NCI-H2029 (cell line): ENCODE results near the gene PHF2.
A peak's percentile ranks its signal among the peaks of the same experiment; 100 is the strongest.

Source experiments
- DNase-seq: peaks from one replicate; lab custom pipeline; 2025; lab: John Stamatoyannopoulos, UW

Gene PHF2

DNA sequence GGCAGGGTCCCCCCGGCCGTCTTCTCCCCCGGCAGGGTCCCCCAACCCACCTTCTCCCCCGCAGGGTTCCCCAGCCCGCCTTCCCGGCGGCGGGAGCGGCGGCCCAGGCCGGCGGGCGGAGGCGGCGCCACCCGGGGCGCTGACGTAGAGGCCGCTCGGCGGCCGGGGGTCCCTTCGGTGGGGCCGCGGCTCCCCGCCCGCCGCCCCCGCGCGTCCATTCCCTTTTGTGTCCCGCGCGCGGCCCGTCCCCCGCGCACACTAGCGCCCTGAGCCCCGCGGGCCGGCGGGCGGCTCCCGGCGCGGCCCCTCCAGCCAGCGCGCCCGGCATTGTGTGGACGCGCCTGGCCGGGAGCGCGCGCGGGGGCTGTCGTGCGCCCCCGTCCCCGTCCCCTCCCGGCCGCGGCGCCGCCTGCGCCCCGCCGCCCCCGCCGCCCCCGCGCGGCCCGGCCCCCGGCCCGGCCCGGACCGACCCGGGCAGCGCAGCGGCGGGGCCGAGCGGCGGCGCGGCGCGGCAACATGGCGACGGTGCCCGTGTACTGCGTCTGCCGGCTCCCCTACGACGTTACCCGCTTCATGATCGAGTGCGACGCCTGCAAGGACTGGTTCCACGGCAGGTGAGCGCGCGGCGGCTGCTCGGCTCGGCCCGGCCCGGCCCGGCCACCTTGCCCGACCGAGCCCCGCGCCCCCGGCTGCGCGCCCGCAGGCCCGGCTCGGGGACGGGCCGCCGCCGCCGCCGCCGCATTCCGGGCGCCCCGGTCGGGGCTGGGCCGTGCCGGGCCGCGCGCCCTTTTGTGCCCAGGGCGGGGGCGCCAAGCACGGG lies at the start of gene PHF2:
PHF2 (plus strand) TSS at position 327 of the 820 bp plus-strand sequence; CDS start at position 517, 190 bp downstream.
- DNase-seq = no peak

DNA sequence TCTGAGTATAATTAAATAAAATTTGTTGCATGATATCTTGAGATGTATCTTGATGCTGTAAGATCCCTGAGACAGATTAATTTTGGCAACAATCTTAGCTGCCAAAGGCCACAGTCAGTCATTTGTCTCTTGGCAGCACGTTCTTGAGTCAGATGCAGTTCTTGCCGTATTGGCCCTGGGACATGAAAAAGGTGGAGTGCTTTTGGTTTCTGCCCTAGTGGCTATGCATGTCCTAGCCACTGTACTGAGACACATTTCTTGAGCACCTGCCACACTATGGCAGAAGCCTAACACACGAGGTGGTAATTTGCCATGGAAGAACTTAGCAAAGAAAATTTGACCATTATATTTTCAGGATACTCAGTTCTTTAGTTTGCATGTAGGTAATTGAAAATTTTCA lies 45.0 kb upstream of the PHF2 start:
- no peak for DNase-seq

DNA sequence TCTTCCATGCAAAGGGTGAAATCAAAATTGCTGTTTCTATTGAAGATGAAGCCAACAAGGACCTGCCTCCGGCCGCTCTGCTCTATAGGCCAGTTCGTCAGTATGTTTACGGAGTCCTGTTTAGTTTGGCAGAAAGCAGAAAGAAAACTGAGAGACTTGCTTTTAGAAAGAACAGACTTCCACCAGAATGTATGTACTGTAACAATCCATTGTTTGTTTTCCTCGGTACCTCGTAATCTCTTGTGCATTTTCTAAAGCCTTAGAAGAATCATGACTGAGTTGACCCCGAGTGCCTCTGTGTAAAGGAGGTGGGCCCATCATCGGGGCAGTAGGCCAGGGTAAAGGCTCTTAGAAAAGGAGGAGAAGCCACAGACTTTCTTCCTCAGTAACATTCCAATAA lies 44.2 kb upstream of the PHF2 start:
- no peak for DNase-seq

DNA sequence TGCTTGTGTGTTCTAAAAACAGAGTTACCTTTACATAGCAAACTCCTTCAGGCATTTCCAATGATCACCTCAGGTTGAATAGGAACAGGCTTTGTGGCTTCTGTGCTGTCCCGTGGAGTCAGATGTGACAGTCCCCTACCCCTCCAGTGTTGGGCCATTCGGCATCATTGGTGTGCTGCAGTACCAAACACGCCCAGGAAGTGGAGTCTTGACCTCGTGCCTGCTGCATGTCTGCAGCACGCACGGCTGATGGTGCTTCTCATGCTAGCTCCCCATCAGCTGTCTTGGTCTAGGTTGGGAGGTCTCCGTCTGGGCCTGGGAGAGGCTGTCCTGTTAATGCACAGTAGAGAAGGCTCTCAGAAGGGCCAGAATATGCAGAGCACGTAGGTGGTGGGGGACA lies 42.5 kb upstream of the PHF2 start:
- DNase-seq = no peak

DNA sequence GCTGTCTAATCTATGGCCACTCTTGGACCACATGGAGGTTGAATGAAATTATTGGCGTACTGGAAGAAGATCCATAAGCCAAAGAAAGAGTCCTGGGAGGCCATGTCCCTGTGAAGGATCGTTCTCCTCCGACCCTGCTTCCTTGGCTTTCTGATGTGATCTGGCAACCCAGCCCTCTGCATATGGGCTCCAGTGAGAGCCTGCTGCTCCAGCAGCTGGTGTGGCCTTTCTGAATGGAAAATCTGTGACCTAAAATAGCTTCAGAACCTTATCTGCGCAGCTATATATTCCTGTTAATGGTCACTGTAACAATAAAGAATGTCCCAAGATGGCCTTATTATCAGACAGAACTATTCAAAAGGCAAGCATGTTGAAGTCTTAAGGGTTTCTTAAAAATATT lies 40.2 kb upstream of the PHF2 start:
- no peak for DNase-seq

DNA sequence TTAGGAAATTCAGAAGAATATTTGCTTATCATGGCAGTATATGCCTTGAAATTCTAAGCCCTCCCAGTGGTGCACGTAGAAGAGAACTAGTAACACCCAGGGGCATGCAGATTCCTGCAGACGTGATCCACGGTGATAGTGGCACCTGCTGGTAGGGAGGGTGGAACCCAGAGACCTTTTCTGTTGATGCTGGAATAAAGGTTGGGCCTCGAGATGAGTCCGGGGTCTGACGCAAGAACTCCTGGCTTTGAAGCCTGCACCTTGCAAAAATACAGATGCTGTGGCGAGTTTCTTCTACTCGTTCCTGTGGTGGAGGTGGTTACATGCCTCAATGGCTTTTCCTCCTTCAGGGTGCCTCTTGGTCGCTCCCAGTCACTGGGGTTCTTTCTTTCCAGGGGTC lies 39.5 kb upstream of the PHF2 start:
- no peak for DNase-seq

DNA sequence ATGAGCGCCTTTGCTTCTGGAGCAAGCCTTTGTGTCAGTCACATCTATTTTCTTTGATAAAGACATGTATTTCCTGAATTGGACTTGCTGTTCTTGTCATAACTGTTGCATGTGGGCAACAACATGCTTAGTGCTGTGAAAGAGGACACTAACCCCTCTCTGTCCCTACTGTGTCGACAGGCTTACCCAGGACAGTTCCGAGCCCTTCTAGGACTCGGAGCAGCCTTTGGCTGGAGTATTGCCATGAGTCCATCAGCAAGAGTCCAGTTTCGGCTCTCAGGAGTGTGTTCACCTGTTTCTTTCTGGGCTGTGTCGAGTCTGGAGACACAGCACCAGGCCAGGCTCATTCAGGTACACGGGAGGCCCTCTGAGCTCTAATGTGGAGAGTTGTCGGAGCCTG lies 36.1 kb upstream of the PHF2 start:
- DNase-seq = no peak

DNA sequence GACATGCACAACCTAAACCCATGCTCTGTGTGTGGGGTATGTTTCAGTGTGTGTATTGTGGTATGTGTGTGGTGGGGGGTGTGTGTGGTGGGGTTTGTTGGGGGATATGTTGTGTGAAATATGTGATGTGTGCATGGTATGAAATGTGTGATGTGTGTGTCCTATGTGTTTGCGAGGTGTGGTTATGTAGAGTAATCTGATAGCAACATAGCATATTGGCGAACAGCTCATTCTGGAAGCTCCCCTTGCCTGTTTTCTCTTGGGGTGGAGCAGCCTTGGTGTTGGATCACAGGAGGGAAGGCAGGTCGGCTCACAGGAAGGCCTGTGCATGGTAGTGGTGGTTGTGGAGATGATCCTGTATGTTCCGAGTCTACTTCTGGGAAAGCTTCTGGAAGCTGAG lies 35.4 kb upstream of the PHF2 start:
- DNase-seq = no peak

DNA sequence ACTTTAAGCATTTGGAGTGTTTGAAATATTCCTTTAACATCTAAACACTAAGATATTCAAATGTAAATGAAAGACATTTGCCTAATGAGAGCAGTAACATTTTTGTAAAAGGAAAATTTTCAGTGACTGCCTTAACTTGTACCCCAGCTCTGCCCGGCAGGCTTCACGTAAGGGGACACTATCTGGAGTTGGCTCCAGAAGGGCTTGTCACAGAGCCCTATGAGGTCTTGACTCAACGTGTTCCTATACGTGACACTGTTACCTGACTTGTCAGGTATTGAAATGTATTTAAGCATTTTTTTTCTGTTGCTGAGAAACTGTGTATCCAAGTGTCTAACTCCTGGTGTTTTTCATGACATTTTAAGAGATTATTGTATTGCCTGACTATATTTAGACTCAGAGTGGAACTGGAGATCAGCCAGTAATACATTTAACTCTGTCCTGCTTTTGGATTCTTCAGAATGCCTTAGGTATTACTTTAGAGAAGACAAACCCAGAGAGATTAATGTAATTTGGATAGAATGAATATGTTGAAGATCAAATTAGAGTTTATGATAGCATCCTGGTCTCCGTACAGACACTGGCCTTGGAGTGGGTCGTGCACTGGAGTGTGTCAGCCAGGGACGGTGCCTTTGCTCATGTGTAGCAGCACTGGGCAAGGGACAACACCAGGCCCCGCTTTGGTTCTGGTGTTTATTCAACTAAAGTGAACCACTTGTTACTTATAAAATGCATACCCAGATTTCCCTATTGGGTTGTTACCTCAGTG lies 34.6 kb upstream of the PHF2 start:
- no peak for DNase-seq

DNA sequence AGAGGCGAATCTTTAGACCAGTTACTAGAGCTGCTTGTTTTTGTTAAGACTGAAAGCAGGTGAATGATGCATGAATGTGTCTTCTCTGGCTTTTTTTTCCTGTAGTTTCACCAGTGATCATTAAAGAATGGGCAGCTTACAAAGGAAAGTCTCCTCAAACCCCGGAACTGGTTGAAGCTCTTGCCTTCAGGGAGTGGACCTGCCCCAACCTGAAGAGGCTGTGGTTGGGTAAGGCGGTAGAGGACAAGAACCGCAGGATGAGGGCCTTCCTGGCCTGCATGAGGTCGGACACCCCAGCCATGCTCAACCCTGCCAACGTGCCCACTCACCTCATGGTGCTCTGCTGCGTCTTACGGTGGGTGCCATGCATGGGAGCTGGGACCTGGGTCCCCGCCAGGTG lies 33.3 kb upstream of the PHF2 start:
- no peak for DNase-seq

DNA sequence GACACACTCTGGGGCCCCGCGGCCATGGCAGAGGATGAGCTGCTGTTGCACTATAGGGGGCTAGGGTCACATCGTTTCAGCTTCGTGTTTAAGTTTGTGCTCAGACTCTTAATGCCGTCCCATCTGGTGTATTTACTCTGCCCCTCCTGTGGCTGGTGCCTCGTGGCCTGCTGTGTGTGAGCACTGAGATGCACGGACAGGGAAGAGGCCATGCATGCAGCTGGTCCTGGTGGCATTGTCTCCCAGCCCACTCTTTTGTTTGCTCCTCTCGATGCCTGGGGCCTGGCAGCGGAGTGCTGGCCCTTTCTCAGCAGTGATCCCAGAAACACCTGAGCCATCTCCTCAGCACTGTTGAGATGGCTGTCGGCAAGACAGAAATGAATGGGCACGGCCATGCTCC lies 30.0 kb upstream of the PHF2 start:
- DNase-seq = no peak

DNA sequence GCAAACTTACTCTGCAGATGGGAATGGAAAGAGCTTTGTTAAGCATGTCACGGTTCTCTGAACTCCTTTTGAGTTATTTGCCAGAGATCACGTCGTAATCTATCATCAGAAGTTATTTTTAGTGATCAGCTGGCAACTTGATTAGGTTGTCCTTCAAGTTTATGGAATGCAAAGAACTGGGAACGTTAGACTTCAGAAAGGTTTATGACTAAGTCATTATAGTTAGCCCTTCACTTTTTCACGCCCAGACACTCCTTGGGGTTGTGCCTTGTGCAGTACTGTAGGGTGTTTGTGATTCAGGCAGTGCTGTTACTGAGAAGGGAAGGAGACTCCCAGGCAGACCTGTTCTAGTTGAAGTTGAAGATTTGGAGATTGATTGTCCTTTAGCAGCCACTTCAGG lies 26.8 kb upstream of the PHF2 start:
- DNase-seq = no peak

DNA sequence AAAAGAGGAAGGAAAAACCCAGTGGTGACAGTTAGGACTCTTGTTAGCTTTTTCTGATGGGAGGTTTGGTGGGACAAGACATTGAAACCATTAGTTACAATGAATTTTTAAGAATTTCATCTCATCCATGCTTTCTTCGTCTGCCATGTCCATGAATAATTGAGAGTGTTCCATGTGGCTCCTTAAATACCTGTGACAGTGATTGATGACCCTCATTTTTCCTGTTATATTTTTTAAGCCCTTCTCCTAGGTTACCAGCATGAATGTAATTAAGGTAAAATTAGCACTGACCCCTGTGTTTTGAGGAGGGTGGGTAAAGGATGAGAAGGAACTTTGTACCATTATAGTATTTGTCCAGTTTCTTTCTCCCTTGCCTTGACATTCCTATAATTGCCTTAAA lies 23.5 kb upstream of the PHF2 start:
- no peak for DNase-seq

DNA sequence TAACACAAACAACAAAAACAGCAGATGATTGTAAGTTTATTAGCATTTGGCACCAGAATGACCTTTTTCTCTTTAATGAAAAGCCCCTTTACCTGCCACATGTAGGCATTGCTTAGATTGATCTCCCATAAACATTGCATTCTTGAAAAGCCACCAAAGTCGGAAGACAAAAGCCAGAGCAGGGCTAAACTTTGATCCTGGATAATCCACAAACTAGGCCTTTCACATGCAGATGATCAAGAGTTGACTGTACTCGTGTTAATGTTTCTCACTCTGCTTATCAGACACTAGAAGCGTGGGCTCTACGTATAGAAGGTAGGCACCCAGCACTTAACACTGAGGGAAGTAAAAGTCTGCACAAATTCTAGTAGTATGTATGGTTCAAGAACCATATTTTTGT lies 21.0 kb upstream of the PHF2 start:
- DNase-seq = no peak

DNA sequence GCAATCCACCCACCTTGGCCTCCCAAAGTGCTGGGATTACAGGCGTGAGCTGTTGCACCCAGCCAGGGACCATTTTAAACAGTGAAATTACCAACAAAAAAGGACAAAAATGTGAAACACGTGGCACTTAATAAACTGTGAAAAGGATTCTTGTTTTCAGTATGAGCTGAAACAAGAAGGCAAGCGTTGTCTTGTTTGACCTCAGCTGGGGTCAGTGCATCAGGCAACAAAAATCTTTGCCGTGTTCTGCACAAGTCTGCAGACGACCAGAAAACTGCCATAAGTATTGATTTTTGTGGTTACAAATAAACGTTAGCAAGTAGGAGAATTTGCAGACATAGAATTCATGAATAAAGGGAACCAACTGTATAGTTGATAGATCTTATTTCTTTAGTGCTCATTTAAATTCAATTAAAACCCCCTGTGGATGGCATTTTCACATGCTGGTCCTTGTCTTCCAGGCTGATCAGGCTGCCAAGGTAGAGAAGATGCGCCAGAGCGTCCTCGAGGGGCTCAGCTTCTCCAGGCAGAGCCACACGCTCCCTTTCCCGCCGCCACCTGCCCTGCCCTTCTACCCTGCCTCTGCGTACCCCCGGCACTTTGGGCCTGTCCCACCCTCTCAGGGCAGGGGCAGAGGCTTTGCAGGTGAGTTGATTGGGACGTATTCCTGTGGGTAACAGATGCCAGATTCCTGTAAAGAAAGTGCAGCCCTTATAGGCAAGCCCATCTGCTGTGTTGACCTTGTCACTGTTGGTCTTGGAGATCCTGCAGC lies 18.8 kb upstream of the PHF2 start:
- DNase-seq = no peak

DNA sequence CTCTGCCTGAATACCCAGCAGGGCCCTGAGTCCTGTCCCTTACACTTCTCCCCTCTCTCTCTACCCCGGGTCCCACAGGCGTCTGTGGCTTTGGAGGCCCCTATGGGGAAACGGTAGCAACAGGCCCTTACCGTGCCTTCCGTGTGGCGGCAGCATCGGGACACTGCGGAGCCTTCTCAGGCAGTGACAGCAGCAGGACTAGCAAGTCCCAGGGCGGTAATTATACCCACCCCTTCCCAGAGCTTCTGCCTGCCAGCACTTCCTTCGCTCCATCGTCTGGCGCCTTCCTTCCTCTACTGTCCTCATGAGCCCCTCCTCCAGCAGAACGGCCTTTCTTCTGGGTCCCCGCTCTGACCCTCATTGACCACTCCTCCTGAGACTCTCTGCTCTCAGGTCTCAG lies 17.9 kb upstream of the PHF2 start:
- DNase-seq = no peak

DNA sequence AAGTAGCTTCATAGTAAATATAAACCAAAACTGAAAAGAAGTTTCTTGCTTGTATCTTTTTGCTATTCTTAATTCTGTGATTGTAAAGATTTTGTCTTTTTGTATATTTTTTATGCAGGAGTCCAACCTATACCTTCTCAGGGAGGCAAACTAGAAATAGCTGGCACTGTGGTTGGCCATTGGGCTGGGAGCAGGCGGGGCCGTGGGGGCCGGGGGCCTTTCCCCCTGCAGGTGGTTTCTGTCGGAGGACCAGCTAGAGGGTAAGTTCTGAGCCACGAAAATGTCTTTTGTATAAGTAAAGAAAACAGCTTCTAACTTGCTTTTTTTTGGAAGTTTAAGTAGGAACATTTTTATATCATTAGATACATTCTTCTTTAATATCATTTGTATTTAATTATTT lies 15.4 kb upstream of the PHF2 start:
- no peak for DNase-seq

DNA sequence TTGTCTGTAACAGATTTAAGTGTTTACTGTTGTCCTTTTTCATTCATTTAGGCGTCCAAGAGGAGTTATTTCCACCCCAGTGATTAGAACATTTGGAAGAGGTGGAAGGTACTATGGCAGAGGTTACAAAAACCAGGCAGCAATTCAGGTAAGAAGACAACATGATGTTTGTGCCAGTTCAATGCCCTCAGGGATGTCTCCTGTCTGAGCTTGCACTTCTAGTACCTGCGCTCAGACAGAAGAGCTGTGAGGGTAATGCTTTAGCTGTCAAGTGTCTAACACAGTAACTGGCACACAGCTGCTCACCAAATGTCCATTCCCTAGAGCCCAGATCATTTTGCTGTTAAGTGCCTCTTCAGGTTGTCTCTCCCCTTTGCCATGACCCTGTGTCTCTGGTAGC lies 14.2 kb upstream of the PHF2 start:
- no peak for DNase-seq

DNA sequence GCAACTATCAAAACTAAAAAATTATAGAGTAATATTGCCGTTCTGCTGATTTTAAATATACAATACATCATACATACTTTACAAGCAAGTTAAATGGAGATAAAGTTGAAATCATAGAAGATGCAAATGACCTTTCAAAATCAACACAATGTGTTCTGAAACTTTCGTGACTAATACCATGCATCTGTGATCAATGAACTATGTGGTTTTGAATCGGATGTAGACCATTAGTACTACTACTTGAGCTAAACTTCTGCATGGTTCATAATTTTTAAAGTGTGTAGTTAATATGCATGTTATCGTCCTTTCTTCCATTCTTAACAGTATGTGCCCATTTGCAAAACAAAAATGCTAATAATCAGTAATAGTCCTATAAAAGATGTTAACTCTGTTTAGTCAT lies 11.3 kb upstream of the PHF2 start:
- DNase-seq = no peak

DNA sequence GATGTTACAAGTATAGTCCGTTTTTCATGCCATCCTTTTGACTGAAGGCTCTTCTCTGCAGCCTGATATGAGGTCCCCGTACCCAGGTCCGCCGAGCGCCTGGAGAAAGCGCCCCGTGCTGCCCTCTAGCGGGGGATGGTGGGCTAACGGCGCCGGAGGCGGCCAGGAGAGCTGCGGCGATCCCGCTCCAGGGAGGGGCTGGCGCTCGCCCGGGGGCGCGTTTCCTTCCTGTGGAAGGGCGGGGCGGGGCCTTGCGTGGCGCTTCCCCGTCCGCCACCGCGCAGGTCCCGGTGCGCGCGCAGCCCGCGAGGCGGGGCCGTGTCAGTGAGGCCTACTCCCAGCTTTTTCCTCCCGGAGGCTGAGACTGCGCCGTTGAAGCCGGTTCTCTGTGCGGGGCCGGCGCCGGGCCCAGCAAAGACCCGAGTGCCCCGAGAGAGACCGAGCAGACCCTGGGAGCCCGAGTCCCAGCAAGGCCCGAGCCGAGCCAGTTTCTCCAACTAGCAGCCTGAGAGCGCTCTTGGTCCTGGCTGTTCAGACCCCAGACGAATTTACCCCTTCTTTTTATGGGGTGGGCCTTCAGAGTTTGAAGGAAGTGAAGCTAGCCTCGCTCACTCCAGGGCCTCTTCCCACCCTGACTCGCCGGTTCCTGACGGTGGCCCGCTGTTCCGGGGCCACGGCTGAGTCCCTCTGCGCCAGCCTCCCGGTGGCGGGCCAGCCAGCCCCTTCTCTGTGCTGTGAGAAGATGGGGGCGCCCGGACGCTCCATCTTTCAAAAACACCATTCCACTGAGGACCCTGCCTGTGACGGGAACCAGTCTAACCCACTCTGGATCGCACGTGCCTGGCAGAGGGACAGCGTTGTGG lies 9.7 kb upstream of the PHF2 start:
- peak; percentile 97 for DNase-seq

DNA sequence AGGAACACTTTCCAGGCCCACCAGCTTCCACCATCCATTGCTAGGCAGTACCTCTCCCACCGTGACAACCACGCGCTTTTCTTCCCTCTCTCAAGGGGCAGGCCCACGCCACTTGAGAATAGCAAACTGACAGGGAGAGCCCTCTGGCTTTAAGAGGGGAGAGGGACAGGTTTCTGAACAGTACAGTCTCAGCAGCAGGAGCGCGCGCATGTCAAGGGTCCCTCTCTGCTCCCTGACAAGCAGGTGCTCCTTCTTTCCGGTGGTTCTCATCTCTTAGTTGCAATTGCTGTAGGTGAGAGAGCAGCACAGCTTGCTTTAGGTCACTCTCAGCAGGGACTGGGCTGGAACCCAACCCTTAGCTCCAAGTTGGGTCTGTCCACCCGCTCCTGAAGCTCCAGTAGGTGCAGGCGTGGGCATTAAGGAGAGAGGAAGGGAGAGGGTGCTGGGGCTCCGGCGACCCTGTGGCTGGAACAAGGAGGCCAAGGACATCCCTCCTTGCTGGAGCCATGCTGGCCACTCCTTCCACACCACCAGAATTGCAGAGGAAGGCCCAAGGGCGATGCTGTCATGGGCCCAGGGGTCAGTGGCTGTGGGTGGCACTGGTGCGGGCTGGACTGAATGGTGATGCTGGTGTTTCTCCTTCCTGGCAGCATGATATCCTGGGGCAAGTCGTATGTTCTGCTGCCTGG lies 9.0 kb upstream of the PHF2 start:
- no peak for DNase-seq
